ENCODE measurements around the gene DUS4L. TPM values are rescaled to one million over a fixed set of nuclear protein-coding genes. Genes with fewer than 3 reads are reported as not detected.

The DUS4L gene
- polyA plus RNA-seq, 4 donors, result 13.5 to 19.5 (median 17.9) TPM

DNA sequence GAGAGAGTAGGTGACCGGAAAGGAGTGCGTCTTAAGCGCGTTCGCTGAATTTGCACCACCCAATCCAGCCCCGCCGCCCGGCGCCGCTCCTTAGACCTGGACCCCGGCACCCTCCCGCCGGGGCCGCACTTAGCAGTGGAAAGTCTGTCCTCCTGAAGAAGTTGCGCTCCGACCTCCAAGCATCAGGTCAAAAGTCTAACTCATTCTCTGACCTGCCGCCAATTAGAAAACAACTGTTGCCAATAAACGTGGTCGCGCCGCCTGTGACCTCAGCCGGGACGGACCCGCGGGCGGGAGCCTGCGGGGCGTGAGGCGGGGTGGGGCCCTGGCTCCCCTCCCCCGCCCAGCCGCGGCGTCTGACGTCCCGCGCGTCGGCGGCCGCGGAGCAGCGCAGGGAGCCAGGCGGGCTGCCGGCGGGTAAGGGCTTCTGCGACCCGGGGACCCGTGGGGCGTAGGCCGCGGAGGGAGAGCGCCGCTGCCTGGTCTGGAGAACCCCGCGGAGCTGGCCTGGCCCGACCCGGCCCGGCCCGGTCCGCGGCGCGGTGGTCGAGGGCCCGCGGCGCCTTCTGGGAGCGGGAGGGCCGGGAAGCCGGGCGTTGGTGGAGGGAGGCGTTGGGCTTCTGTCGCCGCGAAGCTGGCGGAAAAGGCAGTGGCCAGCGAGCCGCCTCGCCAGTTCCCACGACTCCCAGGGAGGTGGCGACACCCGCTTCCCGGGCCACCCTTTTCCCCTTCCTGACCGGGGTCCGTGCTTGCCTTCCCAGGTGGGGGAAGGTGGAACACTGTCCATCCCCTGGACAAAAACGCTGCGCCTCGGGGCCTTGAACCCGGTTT, 16.3 kb downstream of the DUS4L start, which contains the start of gene BCAP29:
TSS of gene BCAP29 (plus strand) at position 362 of the 831 bp plus-strand sequence. CDS start 527 bp downstream, outside the sequence.
- peak in 3 of 4 donors; percentile 43 to 54 (median 51) for DNase-seq (ENCODE audit: low read depth in 4 of 4, low spot score in 3 of 4)

DNA sequence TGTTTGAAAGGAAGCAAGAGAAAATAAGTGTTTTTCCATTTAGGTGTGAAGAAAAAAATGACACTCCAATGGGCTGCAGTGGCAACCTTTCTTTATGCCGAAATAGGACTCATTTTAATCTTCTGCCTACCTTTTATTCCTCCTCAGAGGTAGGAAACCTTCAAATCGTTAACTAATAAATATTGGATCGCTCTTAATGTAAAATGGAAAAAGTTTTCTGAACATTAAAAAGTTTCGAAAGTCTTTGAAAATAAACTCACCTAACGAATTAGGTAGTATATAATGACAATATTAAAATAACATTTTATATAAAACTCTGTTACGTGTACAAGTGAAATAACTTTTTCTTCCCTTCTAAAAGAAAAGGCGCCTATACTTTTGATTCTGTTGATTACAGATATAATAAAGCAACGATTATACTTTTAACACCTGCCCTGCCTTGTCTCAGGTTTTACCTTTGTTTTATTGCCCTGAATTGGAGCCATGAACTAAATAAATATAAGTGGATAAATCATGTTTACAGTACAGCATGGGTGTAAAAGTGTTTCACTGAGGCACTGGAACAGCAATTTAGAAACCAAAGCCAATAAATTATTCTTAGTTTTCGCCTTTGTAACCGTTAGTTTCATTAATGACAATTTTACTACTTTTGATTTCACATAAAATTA, 17.1 kb downstream of the DUS4L start:
- DNase-seq (ENCODE audit: low read depth in 4 of 4, low spot score in 3 of 4), result no peak

DNA sequence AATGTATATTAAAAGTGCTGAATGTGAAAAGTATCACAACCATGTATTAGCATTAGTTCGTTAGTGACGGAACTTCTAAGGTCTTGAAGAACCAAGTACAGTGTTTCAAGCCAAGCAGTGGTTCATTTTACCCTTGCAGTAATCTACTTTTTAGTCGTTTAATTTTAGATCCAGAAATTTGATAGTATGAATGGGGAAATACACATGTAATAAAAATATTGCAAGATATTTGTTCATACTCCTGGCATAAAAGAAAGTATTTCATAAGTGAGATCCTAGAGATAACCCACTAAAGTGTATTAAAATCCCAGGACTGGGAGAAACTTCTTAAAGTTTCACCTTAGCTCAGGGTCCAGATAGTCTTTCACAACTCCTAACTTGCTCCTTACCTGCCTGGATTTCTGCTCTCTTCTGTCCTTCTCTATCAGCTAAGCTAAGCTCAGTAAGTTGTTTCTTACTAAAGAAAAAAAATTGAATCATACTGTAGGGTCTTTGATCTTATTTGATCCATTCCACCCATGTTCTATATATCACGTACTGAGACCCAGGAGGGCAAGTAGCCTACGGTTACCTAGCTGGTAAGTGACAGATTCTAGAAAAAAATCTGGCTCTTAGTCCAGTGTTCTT, 17.7 kb downstream of the DUS4L start:
- no peak for DNase-seq (ENCODE audit: low read depth in 4 of 4, low spot score in 3 of 4)

DNA sequence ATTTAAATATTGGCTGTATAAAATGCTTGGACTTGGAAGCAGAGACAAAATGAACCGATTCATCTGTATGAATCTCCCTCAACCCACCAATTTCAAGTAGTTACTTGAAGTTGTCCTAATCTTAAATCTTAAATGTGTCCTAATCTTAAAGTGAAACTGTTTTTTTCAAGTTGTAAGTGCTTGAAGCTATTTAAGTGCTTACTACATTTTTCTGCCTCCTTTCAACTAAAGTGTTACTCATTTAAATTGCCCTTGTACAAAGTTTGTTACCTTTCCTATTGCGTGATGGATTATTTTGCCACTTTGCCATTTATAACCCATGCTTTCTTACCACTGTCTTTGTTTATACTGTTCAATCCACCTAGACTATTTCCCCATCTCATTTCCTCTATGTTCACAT, 19.1 kb downstream of the DUS4L start:
- no peak for DNase-seq (ENCODE audit: low read depth in 4 of 4, low spot score in 3 of 4)

DNA sequence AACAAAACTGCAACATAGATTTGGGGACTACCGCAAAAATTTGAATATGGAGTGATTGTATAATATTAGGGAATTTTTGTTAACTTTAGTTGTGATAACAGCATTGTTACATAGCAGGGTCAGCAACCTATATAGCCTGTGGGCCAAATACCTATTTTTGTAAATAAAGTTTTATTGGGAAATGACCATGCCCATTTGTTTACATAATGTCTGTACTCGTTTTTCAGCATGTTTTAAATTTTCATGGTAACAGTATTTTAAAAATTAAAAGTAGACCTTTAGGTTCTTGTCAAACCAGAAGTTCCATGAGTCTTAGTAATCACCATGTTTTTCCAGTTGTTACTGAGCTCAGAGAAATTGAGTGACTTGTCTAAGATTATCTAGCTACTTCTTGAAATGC, 20.9 kb downstream of the DUS4L start:
- no peak for DNase-seq (ENCODE audit: low read depth in 4 of 4, low spot score in 3 of 4)

DNA sequence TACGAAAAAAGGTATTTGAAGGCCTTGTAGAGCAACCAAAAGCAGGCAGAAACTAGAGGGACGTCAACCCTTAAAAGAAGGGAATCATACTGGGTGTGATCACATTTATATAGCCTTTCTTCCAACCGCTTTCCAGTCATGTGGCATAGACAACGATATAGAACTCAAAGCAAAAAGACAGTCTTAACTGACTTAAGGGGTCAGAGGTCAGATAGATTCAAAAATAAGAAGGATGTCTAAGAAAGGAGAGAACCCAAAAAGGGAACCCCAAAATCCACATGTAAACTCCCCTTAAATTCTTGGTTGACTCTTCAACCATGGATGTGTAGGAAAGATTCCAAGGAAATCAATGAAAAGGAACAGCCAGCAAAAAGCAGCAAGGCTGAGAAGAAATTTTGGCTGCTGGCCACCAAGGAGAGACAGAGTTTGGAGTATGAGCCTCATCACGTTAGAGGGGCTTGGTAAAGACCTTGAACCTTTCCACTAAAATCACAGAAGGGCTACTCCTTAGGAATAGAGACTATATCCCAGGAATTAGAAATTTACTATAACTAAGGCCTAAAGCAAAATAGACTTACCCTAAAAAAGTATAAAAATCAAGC, 24.9 kb downstream of the DUS4L start:
- no peak for DNase-seq (ENCODE audit: low read depth in 4 of 4, low spot score in 3 of 4)

DNA sequence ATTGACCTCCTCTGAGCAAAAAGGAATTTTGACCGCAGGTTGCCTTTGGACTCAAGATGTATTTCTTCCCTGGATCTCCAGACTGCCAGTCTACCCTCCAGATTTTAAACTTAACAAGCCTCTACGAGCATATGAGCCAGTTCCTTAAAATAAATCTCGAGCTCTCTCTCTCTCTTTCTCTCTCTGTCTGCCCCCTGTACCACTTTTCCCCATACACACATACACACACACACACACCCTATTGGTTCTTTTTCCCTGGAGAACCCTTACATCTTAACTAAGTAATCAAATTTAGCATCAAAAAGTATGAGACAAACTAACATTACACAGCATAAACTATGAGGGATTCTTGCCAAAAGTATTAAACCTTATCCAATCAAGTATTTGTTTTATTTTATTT, 27.6 kb downstream of the DUS4L start:
- no peak for DNase-seq (ENCODE audit: low read depth in 4 of 4, low spot score in 3 of 4)

DNA sequence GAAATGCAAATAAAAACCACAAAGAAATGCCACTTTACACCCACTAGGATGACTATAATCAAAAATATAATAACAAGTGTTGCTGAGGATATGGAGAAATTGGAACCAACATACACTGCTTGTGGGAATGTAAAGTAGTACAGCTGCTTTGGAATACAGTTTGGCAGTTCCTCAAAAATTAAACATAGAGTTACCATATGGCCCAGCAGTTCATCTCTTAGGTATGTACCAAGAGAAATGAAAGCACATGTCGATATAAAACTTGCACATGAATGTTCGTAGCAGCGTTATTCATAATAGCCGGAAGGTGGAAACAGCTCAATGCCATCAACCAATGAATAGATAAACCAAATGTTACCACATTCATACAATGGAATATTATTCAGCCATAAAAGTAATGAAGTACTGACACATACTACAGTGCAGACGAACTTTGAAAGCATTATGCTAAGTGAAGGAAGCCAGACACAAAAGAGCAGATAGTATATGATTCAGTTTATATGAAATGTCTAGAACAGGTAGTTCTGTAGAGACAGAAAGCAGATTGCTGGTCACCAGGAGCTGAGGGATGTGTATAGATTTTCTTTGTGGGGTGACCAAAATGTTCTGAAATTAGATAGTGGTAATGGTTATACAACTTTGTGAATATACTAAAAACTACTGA, 28.7 kb downstream of the DUS4L start:
- DNase-seq (ENCODE audit: low read depth in 4 of 4, low spot score in 3 of 4), result no peak

DNA sequence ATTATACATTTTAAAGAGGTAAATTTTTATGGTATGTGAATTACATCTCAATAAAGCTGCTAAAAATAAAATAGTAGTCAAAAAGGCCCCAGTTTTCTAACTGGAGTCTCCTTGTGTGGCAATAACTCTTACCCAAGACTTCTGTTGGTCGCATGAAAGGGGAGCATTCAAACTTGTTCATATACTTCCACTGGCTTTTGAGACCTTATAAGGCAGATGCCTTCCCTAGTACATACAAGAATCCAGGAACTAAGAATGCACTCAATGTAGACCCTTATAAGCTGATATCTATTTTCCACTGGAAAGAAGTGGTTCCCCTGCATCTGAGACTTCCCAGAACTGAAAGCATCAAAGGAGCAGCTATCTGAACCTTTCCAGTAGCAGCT, 29.2 kb downstream of the DUS4L start:
- no peak for DNase-seq (ENCODE audit: low read depth in 4 of 4, low spot score in 3 of 4)

DNA sequence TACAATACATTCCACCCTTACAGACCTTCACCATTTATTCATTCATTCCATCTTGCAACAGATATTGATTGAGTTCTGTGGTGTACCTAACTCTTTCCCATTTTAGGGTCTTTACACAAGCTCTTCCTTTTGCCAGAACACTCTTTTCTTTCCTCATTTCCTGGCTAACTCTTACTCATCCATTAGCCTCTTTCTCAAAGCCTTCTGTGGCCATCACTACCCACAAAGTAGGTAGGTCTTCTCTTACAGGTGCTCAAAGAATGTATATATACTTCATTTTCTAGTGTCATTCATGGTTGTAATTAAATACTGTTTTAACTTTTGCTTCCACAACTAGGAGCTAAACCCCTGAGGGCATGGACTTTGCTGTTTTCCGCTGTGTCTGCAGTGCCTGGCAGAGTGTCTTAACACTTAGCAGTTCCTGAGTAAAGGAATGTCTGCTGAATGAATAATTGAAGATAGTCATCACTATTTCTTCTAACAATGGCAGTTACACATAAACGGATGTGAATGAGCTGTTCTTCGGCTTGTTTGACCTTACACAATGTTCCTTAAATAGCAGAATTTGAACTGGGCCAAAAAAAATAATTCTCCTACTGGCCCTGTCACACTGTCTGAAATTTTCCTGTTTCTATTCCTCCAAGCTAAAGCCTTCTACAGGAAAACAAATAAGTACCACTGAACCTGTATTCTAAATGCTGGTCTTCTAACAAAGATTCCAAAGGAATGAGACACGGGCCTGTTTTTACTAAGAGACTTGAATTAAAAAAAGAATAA, 31.4 kb downstream of the DUS4L start:
- DNase-seq (ENCODE audit: low read depth in 4 of 4, low spot score in 3 of 4), result no peak

DNA sequence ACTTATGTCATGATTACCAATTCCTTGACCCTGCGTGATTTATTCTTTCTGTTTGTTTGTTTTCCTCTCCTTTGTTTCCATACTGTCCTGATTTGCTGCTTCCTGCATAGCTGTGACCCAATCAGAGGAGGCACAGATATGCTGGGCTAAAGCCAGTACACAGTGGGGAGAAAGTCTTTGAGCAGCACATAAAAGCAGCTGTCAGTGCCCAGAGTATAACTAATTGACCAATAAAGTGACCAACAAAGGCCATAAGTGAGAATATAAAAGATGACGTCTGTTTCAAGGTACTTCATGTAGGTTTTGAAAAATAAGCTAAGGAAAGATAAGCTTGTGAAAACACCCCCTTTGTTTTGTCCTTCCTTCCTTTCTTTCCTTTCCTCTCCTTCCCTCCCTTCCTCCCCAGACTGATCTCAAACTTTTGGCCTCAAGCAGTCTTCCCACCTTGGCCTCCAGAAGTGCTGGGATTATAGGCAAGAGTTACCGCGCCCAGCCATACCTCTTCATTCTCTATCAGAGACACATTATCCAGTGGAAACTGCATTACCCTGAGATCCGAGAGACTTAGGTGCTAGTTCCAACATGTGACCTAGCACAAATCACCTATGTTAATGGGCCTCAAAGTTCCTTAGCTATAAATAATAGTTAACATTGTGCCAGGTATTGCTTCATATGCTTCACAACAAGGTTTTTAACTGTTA, 33.3 kb downstream of the DUS4L start:
- DNase-seq (ENCODE audit: low read depth in 4 of 4, low spot score in 3 of 4), result no peak

DNA sequence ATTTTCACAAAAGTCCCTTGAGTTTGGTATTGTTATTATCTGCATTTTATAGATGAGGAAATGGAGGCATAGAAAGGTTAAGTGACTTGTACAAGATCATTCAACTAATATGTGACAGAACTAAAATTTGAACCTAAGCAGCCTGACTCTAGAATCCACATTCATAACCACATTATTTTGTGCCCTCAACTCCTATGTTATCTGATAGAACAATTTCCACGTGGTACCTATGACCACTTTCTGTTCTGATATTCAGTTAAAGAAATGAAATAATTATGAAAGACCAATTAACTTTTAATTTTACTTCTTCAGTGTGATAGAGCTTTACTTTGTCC, 33.8 kb downstream of the DUS4L start:
- DNase-seq (ENCODE audit: low read depth in 4 of 4, low spot score in 3 of 4), result no peak

DNA sequence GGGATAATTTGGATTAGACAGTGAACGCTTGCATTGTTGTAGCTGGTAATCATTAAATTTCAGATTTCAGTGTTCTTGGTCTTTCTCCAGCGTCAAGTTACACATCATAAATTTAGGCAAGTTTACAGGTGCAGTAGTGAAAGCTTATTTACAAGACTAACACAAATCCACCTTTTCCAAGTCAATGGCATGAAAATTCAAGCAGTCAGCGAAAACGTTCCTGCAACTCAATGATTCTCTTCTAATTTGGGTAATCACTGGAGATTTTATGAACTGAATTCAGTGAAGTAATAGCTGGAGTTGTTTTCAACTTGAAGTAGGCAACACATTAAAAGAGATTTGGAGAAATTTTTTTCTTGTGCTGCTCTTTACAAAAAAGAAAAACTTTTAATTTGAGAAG, 34.2 kb downstream of the DUS4L start:
- no peak for DNase-seq (ENCODE audit: low read depth in 4 of 4, low spot score in 3 of 4)

DNA sequence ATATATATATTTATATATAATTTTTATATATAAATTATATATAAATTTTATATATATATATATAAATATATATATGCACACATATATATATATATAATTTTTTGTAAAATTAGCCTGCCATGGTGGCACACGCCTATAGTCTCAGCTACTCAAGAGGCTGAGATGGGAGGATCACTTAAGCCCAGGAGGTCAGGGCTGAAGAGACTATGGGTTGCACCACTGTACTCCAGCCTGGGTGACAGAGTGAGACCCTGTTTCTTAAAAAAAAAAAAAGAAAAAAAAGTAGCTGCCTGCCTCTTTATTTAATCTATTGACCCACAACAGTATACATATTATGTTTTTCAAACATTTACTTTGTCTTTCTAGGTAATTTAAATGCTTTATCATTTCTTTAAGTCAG, 35.5 kb downstream of the DUS4L start:
- DNase-seq (ENCODE audit: low read depth in 4 of 4, low spot score in 3 of 4), result no peak

DNA sequence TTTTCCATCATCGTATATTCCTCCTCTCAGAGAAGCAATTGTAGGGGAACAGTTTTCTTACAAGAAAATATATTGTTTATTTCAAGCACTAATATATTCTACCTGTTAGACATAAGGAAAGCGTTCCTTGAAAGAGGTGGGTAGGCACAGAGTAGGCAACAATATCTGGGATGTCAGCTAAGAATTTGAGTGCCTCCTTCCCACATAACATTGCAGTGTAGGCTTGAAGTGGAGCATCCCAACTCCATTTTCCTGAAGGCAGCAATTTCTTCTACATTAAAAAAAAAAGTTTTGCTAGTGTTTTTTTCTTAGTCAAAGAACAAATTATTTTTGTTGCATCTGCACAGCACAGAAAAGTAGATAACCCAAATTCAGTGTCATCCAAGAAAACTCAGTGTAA, 37.0 kb downstream of the DUS4L start:
- no peak for DNase-seq (ENCODE audit: low read depth in 4 of 4, low spot score in 3 of 4)

DNA sequence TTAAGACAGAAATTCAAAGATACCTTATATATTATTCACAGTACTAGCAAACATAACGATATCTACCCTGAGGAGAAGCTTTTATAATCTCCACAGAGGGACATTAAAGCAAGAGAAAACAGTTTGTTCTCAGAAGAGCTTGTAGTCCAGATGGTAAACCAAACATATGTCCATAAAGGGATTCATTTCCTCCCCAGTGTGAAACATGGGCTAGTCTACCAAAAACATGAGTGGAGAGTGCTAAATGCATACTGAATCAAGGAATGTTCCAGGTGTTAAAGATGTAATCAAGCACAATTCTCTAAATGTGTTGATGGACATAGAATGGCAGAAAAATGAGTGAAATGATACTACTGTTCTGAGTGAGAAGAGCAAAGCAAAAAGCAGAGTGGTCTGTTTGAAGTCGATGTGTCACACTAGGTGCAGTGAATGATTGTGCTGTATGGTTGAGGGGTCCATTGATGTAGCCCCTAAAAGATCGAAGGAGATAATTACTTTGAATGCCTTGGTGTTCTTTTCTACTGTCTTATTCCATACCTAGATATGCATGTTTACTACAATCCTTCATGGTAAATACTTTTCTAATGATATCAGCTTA, 41.5 kb downstream of the DUS4L start:
- DNase-seq (ENCODE audit: low read depth in 4 of 4, low spot score in 3 of 4), result no peak

DNA sequence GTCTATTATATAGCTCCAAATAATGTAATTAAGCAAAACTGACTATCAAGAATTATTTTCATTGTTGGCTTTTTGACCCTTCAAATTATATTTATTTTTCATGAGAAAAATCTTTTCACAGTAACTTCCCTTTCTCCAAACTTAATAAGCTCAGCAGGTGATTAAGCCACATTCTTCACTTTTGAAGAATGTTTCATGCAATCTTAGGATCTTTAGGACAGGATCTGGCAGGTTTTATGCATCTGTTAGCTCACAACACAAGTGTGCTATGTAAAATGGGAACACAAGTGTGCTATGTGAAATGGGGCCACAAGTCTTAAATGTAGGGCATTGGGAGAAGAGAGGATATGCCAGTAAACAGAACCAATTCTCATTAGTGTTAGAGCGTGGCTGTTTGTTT, 42.5 kb downstream of the DUS4L start:
- DNase-seq (ENCODE audit: low read depth in 4 of 4, low spot score in 3 of 4), result no peak

DNA sequence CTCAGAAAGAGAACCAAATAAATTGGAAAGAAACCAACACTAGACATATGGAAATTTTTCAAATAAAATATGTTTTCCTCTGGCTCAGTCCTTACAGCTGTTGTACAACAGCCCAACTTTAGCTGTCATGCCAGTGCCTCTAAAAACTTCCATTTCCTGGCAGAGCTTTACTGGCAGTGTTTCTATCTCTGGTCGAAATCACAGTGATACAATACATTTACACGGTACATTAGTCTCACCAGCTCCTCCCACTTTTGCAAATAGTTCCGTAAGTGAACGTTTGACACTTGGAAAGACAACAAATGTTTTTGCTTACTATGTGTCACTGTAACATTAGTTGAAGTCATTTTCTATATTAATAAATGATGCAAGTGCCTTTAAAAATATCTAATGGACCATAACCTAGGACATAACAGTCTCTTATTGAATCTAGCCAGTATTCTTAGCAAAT, 46.1 kb downstream of the DUS4L start:
- no peak for DNase-seq (ENCODE audit: low read depth in 4 of 4, low spot score in 3 of 4)

DNA sequence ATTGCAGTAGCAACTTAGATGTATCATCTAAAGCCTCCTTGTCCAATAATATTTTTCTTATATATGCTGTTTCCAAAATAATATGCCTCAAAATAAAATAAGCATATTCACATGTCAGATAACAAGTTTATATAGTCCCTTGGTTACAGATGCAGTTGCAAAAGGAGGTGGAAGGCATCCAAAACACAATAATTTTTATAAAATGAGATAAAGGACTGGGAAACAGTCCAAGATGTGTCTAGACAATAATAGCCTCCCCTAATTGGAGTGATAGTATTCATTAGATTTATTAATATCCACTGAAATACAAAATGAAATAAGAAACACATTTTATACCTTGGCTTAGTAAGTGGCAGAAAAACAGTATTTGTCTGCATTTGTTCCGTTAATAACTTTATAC, 46.6 kb downstream of the DUS4L start:
- no peak for DNase-seq (ENCODE audit: low read depth in 4 of 4, low spot score in 3 of 4)

Measured in right renal pelvis (tissue), 4 donors.